IPS-20b (cell line): Measurements from ENCODE around the gene UNC5B.

Experiments
- H3K27ac ChIP-seq: one replicate; pipeline ENCODE4 v1.5.1; 2013; ENCODE audit warnings: low read length
- H3K27me3 ChIP-seq: 2 replicates; pipeline ENCODE4 v1.6.1; 2013; ENCODE audit warnings: mild to moderate bottlenecking, low read length, inconsistent platforms; ENCODE audit not compliant: insufficient read depth
- H3K36me3 ChIP-seq: 2 replicates; pipeline ENCODE4 v1.6.1; 2013; ENCODE audit warnings: low read depth, mild to moderate bottlenecking, inconsistent platforms, low read length, moderate library complexity; ENCODE audit not compliant: insufficient read depth
- H3K4me1 ChIP-seq: 2 replicates; pipeline ENCODE4 v1.6.1; 2013; ENCODE audit warnings: mild to moderate bottlenecking, control low read depth, inconsistent platforms, low read length, moderate library complexity; ENCODE audit not compliant: insufficient read depth
- H3K4me3 ChIP-seq: 2 replicates; pipeline ENCODE4 v1.5.1; 2013; ENCODE audit warnings: mild to moderate bottlenecking, low read length, inconsistent platforms
- H3K9ac ChIP-seq: 2 replicates; pipeline ENCODE4 v1.6.1; 2013; ENCODE audit warnings: low read depth, mild to moderate bottlenecking, inconsistent platforms, low read length, moderate library complexity
- H3K9me3 ChIP-seq: 2 replicates; pipeline ENCODE4 v1.6.1; 2013; ENCODE audit warnings: mild to moderate bottlenecking, low read depth, low read length, inconsistent platforms; ENCODE audit not compliant: insufficient read depth

The UNC5B gene

DNA sequence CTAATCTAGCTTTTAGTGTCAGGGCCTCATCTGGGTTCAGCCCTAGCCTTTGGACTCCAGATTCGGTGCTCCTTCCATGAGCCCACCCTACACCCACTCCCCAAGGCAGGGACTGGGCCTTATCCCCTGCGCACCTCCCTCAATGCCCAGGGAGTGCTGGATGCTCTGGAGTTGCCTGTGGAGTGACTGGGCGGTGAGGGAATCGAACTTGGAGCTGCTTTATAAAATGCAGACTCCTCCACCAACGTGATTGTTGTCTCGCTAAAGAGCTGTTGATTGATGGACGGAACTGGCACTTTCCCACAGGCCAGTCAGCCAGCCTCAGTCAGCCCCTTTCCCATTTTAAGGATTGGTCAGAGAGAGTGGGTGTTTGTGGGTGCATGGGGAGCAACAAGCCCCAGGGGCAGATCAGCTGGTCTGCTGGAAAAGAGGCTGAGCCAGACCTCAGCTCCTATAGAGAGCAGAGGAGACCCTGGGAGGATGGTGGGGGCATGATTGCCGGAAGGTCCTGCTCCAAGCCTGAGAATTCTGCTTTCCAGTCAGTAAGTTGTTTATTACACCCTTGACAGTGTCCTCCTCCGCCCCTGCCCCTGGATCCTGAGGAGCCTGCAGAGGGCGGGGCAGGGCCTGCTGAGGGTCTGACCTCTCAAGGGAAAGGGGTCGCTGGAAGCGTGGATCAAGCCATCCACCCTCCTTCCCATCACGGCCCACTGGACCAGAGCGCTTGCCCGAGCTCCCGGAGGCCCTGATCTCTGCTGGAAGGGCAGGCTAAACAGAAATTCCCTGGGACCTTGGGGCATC is 16.7 kb downstream of the UNC5B start:
- H3K9ac ChIP-seq: no peak overlapping the region
- H3K27me3 ChIP-seq: no peaks in the 10 kb centered on the region
- H3K4me1 ChIP-seq: peaks cover 10% of the 10 kb centered on the region; the same call in 1 of the 2 replicates

DNA sequence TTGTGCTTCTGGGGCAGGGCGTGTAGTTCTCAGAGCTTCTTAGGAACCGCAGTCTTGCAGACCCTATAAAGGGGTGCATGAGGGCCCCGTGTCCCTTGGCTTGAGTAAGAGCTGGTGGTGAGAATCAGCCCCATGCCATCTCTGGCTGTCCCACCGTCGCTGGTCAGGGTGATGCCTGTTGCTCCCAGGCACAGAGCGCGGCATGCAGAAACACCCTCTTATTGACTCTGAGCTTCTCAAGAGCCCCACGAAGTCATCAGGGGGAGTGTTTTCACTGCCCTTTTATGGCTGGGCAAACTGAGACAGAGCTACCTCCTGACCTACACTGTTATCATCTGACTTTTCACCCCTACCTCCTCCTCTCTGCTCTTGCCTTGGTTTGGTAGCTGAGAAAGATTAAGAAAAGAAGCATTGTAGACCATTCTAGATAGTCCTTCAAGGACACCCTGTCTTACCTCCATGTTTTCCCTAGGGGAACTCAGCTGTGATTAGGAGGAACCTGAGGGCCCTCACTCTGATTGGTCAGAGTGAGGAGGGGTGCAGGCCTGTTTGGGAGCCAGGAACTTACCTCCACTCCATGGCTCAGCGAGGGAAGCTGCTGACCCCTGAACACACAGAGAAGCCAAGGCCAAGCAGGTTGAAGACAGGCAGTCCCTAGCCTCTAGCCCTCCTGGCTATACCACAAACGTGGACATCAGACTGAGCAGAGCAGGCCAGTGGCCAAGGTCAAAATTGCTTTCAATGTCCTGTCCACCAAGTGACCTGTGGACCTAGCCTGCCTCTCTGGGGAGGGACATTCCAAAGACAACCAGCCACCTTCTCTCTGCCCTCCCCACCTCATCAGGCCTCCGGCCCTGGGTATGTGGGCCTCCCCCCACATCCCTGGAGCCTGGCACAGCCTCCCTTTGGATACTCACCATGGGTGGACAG is 17.6 kb downstream of the UNC5B start:
- no peaks in the 10 kb centered on the region for H3K36me3 ChIP-seq
- no peak overlapping the region for H3K4me3 ChIP-seq
- H3K27ac ChIP-seq: no peak overlapping the region
- no peaks in the 10 kb centered on the region for H3K27me3 ChIP-seq
- H3K4me1 ChIP-seq: peaks cover 14% of the 10 kb centered on the region; the same call in 1 of the 2 replicates
- no peaks in the 10 kb centered on the region for H3K9me3 ChIP-seq
- no peak overlapping the region for H3K9ac ChIP-seq

More for the DNA sequence above, 16.7 kb downstream of the UNC5B start:
- H3K9me3 ChIP-seq: no peaks in the 10 kb centered on the region
- no peaks in the 10 kb centered on the region for H3K36me3 ChIP-seq
- H3K4me3 ChIP-seq: no peak overlapping the region
- H3K27ac ChIP-seq: no peak overlapping the region

GRCh38 chr10:71230656-71231025 is 18.3 kb downstream of the UNC5B start:
- Histone ChIP-seq H3K27me3 (no peaks in the 10 kb centered on the region), H3K9ac (no peak overlapping the region), H3K27ac (no peak overlapping the region), H3K4me3 (no peak overlapping the region), H3K4me1 (peaks cover 14% of the 10 kb centered on the region; the same call in 1 of the 2 replicates), H3K9me3 (no peaks in the 10 kb centered on the region), H3K36me3 (no peaks in the 10 kb centered on the region)

DNA sequence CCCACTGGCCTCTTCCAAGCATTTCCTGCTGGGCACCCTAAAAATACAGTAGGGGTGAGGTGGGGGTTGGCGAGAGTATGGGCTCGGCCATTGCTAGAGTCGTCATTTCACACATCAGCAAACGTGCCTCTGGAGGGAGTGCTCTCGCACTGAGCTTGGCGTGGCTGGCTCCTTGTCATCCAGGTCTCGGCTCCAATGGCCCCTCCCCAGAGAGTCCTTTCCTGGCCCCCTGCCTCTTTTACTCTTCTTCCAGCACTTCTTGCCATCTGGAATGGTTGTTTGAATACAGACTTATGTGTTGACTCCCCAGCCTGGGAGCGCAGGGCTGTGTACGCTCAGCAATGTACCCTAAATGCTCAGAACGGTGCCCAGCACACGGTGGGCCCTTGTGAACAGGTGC is 18.8 kb downstream of the UNC5B start:
- peaks cover 20% of the 10 kb centered on the region for H3K4me1 ChIP-seq

GRCh38 chr10:71232089-71232998 is 20.0 kb downstream of the UNC5B start:
- H3K27me3 ChIP-seq: no peaks in the 10 kb centered on the region
- peaks cover 27% of the 10 kb centered on the region for H3K4me1 ChIP-seq
- no peak overlapping the region for H3K4me3 ChIP-seq
- no peaks in the 10 kb centered on the region for H3K36me3 ChIP-seq
- H3K9ac ChIP-seq: no peak overlapping the region
- H3K9me3 ChIP-seq: no peaks in the 10 kb centered on the region
- H3K27ac ChIP-seq: no peak overlapping the region

More for the DNA sequence above, 18.8 kb downstream of the UNC5B start:
- no peak overlapping the region for H3K9ac ChIP-seq
- no peaks in the 10 kb centered on the region for H3K27me3 ChIP-seq
- no peaks in the 10 kb centered on the region for H3K36me3 ChIP-seq
- no peak overlapping the region for H3K4me3 ChIP-seq
- no peaks in the 10 kb centered on the region for H3K9me3 ChIP-seq
- H3K27ac ChIP-seq: no peak overlapping the region

- Histone ChIP-seq H3K4me3 (no peak overlapping the region), H3K4me1 (peaks cover 33% of the 10 kb centered on the region), H3K9ac (no peak overlapping the region), H3K36me3 (no peaks in the 10 kb centered on the region), H3K9me3 (no peaks in the 10 kb centered on the region), H3K27me3 (no peaks in the 10 kb centered on the region), H3K27ac (no peak overlapping the region)
Observed at GRCh38 chr10:71233482-71233892, 21.1 kb downstream of the UNC5B start.

- H3K4me3 ChIP-seq: no peak overlapping the region
- peaks cover 33% of the 10 kb centered on the region for H3K4me1 ChIP-seq
Observed at GRCh38 chr10:71234004-71234894, 21.9 kb downstream of the UNC5B start.

DNA sequence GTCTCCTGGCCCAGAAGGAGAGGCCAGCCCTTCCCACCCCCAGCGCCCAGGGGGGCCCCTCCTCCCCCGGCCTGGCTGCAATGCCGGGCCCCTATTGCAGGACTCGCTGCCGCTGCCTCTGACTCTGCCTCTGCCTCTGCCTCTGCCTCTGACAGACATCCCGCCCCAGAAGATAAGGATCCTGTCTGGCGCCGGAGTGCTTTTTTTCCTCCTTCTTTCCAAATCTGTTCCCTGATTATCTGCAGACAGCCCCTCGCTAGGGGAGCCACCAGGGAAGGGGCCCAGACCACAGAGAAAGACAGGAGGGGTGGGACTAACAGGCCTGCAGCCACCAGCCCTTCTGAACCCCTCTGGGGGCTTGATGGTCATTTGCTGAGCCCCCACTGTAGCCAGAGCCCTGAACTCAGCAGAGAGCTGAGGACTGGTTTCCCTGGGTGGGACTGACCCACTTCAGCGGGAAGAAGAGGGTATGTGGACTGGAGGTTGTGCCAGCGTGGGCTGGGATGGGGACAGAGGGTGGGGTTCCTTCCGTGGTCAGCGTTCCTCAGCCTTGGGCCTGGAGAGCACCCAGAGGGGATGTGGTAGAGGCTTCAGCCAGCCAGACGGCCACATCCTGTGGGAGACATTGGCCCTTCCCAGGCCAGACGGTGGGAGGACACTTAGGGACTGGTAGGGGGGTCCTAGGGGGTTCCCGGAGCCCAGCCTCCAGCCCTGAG is 22.8 kb downstream of the UNC5B start:
- no peaks in the 10 kb centered on the region for H3K27me3 ChIP-seq
- no peak overlapping the region for H3K27ac ChIP-seq
- H3K36me3 ChIP-seq: no peaks in the 10 kb centered on the region
- no peaks in the 10 kb centered on the region for H3K9me3 ChIP-seq
- peaks cover 33% of the 10 kb centered on the region for H3K4me1 ChIP-seq
- H3K4me3 ChIP-seq: no peak overlapping the region
- H3K9ac ChIP-seq: no peak overlapping the region

More at GRCh38 chr10:71234004-71234894, 21.9 kb downstream of the UNC5B start:
- Histone ChIP-seq H3K9me3 (no peaks in the 10 kb centered on the region), H3K27ac (no peak overlapping the region), H3K36me3 (no peaks in the 10 kb centered on the region), H3K27me3 (no peaks in the 10 kb centered on the region), H3K9ac (no peak overlapping the region)

DNA sequence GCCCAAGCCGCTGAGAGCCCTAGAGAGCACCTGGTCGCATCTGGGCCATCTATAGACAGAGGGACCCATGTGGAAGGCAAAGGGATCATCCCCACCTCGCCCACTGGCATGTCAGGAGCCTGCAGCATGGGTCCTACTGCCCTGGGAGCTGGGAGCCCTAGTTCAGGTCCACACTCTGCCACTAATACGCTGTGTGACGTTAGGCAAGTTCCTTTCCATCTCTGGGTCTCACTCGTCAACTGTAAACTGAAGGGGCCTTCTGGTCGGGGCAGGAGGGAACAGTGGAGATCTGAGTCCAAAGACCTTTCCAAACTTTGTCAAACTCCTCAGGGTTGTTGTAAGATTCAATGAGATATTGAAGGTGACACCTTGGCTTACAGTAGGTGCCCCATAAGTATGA is 23.4 kb downstream of the UNC5B start:
- no peak overlapping the region for H3K9ac ChIP-seq
- no peaks in the 10 kb centered on the region for H3K36me3 ChIP-seq
- no peaks in the 10 kb centered on the region for H3K9me3 ChIP-seq
- peaks cover 32% of the 10 kb centered on the region for H3K4me1 ChIP-seq
- no peak overlapping the region for H3K27ac ChIP-seq
- no peak overlapping the region for H3K4me3 ChIP-seq
- H3K27me3 ChIP-seq: no peaks in the 10 kb centered on the region

- peaks cover 27% of the 10 kb centered on the region for H3K4me1 ChIP-seq
- no peak overlapping the region for H3K9ac ChIP-seq
- H3K36me3 ChIP-seq: no peaks in the 10 kb centered on the region
- no peak overlapping the region for H3K27ac ChIP-seq
- no peak overlapping the region for H3K4me3 ChIP-seq
- no peaks in the 10 kb centered on the region for H3K9me3 ChIP-seq
- no peaks in the 10 kb centered on the region for H3K27me3 ChIP-seq
Observed at GRCh38 chr10:71236286-71236685, 23.9 kb downstream of the UNC5B start.
